DOHH2 (cell line): ENCODE measurements around the gene CDK4.

ENCODE experiments used
- CTCF ChIP-seq: fragments of 200-600 bp; sonication (generic); IDR thresholded peaks from one replicate; pipeline ENCODE4 v1.5.1; 2014; ENCODE audit warnings: antibody characterized with exemption, mild to moderate bottlenecking, low read depth, low read length; ENCODE audit not compliant: poor library complexity, severe bottlenecking
- EZH2phosphoT487 ChIP-seq: fragments of 200-600 bp; sonication (generic); IDR thresholded peaks from 2 replicates; pipeline ENCODE4 v1.6.1; 2017; ENCODE audit warnings: borderline replicate concordance, mild to moderate bottlenecking, antibody characterized with exemption, low read length, moderate library complexity, mixed read lengths

GRCh38 chr12:57741413-57741789 lies 10.7 kb downstream of the CDK4 start:
- no peak for TF ChIP-seq CTCF
- TF ChIP-seq EZH2phosphoT487: no peak
